Prostate gland (tissue), 2 donors: Measurements from ENCODE around the gene GFRA4. TPM values are rescaled to one million over a fixed set of nuclear protein-coding genes. Genes with fewer than 3 reads are reported as not detected.

Experiments
- DNase-seq: peaks from one replicate; pipeline ENCODE4 v3.0.0-alpha.2; 2019; ENCODE audit warnings: low spot score
- H3K27ac ChIP-seq, 2 donors: fragments of 200-600 bp; sonication (generic); 2 replicates each; pipeline ENCODE4 v1.5.1; 2017 to 2019
- H3K27me3 ChIP-seq: fragments of 200-600 bp; sonication (generic); replicated peaks from 2 replicates; pipeline ENCODE4 v1.5.1; 2019; ENCODE audit not compliant: insufficient read depth
- H3K36me3 ChIP-seq, 2 donors: fragments of 200-600 bp; sonication (generic); 1 replicate in 1 of 2; 2 replicates in 1 of 2; pipeline versions ENCODE4 v1.5.1 to v1.8.1; 2017 to 2019
- H3K4me1 ChIP-seq: fragments of 200-600 bp; sonication (generic); replicated peaks from 2 replicates; pipeline ENCODE4 v1.5.1; 2019
- H3K4me3 ChIP-seq, 2 donors: fragments of 200-600 bp; sonication (generic); 2 replicates each; pipeline ENCODE4 v1.5.1; 2017 to 2019
- H3K9me3 ChIP-seq: fragments of 200-600 bp; sonication (generic); 2 replicates; pipeline ENCODE4 v1.5.1; 2017
- CTCF ChIP-seq, 4 experiments: fragments of 200-600 bp in 2 of 4; fragments of 450-650 bp in 2 of 4; sonication (generic) in 2 of 4; IDR thresholded peaks; 1 replicate in 3 of 4; 2 replicates in 1 of 4; pipeline ENCODE4 v1.5.1; 2016 to 2019; ENCODE audit warnings: antibody characterized with exemption in 4 of 4, mild to moderate bottlenecking in 2 of 4, moderate library complexity in 2 of 4
- POLR2A ChIP-seq: fragments of 450-650 bp; IDR thresholded peaks from one replicate; pipeline ENCODE4 v1.6.1; 2016; ENCODE audit warnings: antibody characterized with exemption, mild to moderate bottlenecking
- POLR2AphosphoS5 ChIP-seq: sonication (generic); formaldehyde crosslinking; IDR thresholded peaks from one replicate; pipeline ENCODE4 v1.6.1; 2017; ENCODE audit warnings: antibody characterized with exemption
- WGBS: methylation state at CpG from one replicate; pipeline ENCODE4 v1.1.5; 2018; 5-methylcytosine and 5-hydroxymethylcytosine counted together
- intact Hi-C: fragments of 100-400 bp; cut with DNase I; formaldehyde crosslinking; loops from one replicate; pipeline ENCODE4 v1.14.2; 2022
- total RNA-seq, 2 donors: library from RNA; depleted of rRNA; stranded (reverse); fragments of >200 nt; gene quantifications; one replicate each; pipeline ENCODE4 v1.1.0, GENCODE V29; 2016

Gene GFRA4, protein sequence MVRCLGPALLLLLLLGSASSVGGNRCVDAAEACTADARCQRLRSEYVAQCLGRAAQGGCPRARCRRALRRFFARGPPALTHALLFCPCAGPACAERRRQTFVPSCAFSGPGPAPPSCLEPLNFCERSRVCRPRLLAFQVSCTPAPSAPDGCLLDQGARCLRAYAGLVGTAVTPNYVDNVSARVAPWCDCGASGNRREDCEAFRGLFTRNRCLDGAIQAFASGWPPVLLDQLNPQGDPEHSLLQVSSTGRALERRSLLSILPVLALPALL
- not detected for total RNA-seq

GRCh38 chr20:3663031-3663701 is at the start of gene GFRA4:
GFRA4 (minus strand) TSS chr20:3663399; CDS start chr20:3663399, 0 bp downstream.
- Histone ChIP-seq H3K27me3 (peaks cover 20% of the 10 kb centered on the region), H3K4me3 (no peak within 1 kb of the TSS), H3K9me3 (no peaks in the 10 kb centered on the region), H3K27ac (no peak within 1 kb of the TSS), H3K36me3 (no peaks in the 10 kb centered on the region), H3K4me1 (no peaks in the 10 kb centered on the region)
- TF ChIP-seq CTCF (IDR thresholded peaks at IDR 0.05) (no peak), POLR2AphosphoS5 (no peak)
- no peak for DNase-seq
- 65% methylated on average over 19 of the region's 19 CpGs for WGBS
- intact Hi-C loops = no loop called here

DNA sequence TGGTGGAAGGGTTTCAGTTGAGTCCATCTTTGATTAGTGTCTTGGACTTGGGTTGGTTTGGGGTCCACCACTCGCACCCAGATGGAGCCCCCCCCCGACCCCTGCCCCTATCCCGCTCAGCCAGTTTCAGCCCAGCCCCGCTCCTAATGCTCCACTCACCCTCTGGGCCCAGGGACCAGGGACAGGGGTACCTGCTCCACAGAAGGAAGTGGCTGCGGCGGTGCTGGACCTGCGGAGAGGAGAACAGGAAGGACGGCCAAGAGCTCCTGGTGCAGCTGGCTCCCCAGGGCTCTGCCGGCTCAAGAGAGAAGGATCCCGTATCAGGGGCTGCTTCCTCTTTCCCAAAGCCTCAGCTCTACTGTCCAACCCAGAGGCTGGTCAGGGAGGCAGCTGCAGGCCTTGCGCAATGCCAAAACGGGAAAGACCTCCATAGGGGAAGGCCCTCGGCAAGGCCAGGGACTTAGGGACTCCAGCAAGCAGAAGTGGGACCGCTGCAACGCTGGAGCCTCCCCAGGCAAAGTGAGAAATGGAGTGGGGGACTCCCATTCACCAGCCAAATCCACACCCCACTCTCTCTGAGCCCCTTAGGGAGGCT is 49.2 kb upstream of the GFRA4 start, which contains the start of gene SIGLEC1:
Gene SIGLEC1 (minus strand): TSS at position 322 of the 595 bp plus-strand sequence. CDS start 5,472 bp downstream, outside the sequence.
- 82% methylated on average over 15 of the region's 15 CpGs for WGBS
- no peaks in the 10 kb centered on the region for H3K4me1 ChIP-seq
- H3K27me3 ChIP-seq = no peaks in the 10 kb centered on the region
- no peak for DNase-seq
- intact Hi-C loops = loop anchor here (5.0 kb wide), 1 partner anchor 150 kb away; no protein-coding TSS in a partner anchor
- H3K9me3 ChIP-seq = no peaks in the 10 kb centered on the region
- no peak for TF ChIP-seq POLR2A
- no peak for TF ChIP-seq CTCF (IDR thresholded peaks at IDR 0.05)
- TF ChIP-seq POLR2AphosphoS5 = no peak
- H3K4me3 ChIP-seq = no peak within 1 kb of the TSS
- H3K36me3 ChIP-seq = no peaks in the 10 kb centered on the region
- H3K27ac ChIP-seq = no peak within 1 kb of the TSS

DNA sequence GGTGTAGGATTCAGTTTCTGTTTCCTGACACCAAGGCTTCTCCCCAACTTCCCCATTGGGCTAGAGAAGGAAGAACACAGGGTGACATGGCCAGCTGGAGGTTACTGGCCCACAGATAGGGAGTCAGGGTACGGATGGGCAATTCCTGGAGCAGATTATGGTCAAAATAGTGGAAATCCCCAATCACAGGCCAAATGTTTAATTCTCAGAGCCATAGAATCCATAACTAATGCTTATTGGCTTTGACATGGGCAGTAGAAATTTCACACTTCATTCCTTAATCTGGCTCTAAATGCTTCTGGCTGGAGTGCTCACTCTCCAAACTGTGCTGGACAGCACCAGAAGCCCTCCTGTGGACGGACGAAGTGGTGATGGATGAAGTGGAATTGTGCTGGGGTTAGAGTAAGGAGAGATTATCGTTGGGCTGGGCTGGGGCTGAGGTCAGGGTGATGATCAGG is 48.3 kb upstream of the GFRA4 start:
- no peak for DNase-seq
- H3K4me1 ChIP-seq = no peaks in the 10 kb centered on the region
- 71% methylated on average over 4 of the region's 4 CpGs for WGBS
- H3K36me3 ChIP-seq = no peaks in the 10 kb centered on the region
- H3K4me3 ChIP-seq = no peak overlapping the region
- H3K9me3 ChIP-seq = no peaks in the 10 kb centered on the region
- no peak for TF ChIP-seq CTCF (IDR thresholded peaks at IDR 0.05)
- no peak for TF ChIP-seq POLR2A
- no peak for TF ChIP-seq POLR2AphosphoS5
- H3K27me3 ChIP-seq = no peaks in the 10 kb centered on the region
- no peak overlapping the region for H3K27ac ChIP-seq
- intact Hi-C loops = loop anchor here (2.0 to 5.0 kb wide), 2 partner anchors 35 to 149 kb away; no protein-coding TSS in a partner anchor

DNA sequence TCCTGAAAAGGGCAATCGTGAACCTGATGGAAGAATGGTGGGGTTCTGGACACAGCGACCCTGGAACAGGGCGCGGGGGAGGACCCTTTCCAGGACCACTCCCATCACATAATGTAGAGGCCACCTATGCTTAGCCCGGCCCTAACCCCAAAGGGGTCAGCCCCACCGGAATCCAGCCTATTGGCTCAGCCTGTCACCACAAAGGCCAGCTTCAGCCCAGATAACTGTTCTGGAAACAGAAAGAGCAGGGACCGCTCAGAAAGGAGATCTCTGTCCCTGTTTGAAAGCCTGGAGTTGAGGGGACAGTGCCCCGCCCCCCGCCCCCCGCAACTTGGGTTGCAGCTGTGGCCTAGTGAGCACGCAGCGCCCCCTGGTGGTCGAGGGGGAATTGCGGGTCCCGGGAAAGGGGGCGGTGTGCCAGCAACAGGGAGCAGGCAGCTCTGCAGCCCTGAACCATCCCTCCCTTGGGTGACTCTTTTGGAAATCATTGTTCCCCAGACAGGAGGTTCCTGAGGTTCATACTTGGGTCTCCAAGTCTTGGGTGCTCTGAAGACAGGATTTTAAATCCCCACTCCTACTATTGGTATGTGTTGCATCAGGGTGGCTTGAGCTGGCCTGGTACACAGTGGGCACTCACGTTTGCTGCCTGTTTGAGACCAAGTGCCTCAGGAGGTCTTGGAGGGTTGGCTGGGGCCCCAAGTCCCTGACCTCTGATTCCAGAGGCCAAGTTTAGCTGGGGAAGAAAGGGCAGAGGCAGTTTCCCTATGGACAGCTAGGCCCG is 47.7 kb upstream of the GFRA4 start:
- WGBS = 24% methylated on average over 14 of the region's 18 CpGs
- no peaks in the 10 kb centered on the region for H3K27me3 ChIP-seq
- DNase-seq = peak; percentile 44
- H3K36me3 ChIP-seq = no peaks in the 10 kb centered on the region
- no peaks in the 10 kb centered on the region for H3K9me3 ChIP-seq
- no peak overlapping the region for H3K4me3 ChIP-seq
- H3K27ac ChIP-seq = no peak overlapping the region
- no peaks in the 10 kb centered on the region for H3K4me1 ChIP-seq
- intact Hi-C loops = loop anchor here (2.0 to 5.0 kb wide), 2 partner anchors 34 to 149 kb away; no protein-coding TSS in a partner anchor
- peak; percentile 8 for TF ChIP-seq POLR2AphosphoS5
- TF ChIP-seq POLR2A = no peak
- peak; percentile 84 to 99 (median 90) for TF ChIP-seq CTCF (IDR thresholded peaks at IDR 0.05)
